Thyroid gland (tissue), 4 donors: ENCODE measurements around the gene CECR2.

Source experiments
- CTCF ChIP-seq, 6 experiments: fragments of 200-600 bp in 3 of 6; fragments of 450-650 bp in 3 of 6; sonication (generic) in 3 of 6; IDR thresholded peaks; one replicate each; pipeline ENCODE4 v1.5.1; 2016 to 2019; ENCODE audit warnings: antibody characterized with exemption in 6 of 6, mild to moderate bottlenecking in 2 of 6, inconsistent platforms in 1 of 6, moderate library complexity in 1 of 6
- POLR2A ChIP-seq, 2 donors: fragments of 450-650 bp; IDR thresholded peaks; one replicate each; pipeline ENCODE4 v1.6.1; 2017; ENCODE audit warnings: antibody characterized with exemption in 2 of 2, mild to moderate bottlenecking in 2 of 2, moderate library complexity in 1 of 2

GRCh38 chr22:17575151-17575550 lies 205.9 kb downstream of the CECR2 start:
- no peak for TF ChIP-seq CTCF (IDR thresholded peaks at IDR 0.05)
- no peak for TF ChIP-seq POLR2A (IDR thresholded peaks at IDR 0.05)
